Islet of Langerhans (tissue), 1 donor: ENCODE results near the gene PIAS1.

Experiments
- FAIRE-seq: peaks from one replicate; lab custom pipeline; 2011; peaks lifted over from hg19 to GRCh38; lab: Jason Lieb, UNC

The PIAS1 gene

GRCh38 chr15:68241088-68241935 lies 187.2 kb downstream of the PIAS1 start:
- no peak for FAIRE-seq
